HG03457 (cell line): ENCODE results near the gene MED17.
"Not testable (repeated sequence)": the region's sequence is repeated elsewhere in the genome, so short reads cannot be mapped to it uniquely, and the experiment has no call there.

Experiments
- ATAC-seq: cut with Tn5 transposase; IDR thresholded peaks from one replicate; pipeline ENCODE4 v1.9.1; 2021; ENCODE audit warnings: moderate number of reproducible peaks; ENCODE audit not compliant: unreplicated experiment

The MED17 gene

DNA sequence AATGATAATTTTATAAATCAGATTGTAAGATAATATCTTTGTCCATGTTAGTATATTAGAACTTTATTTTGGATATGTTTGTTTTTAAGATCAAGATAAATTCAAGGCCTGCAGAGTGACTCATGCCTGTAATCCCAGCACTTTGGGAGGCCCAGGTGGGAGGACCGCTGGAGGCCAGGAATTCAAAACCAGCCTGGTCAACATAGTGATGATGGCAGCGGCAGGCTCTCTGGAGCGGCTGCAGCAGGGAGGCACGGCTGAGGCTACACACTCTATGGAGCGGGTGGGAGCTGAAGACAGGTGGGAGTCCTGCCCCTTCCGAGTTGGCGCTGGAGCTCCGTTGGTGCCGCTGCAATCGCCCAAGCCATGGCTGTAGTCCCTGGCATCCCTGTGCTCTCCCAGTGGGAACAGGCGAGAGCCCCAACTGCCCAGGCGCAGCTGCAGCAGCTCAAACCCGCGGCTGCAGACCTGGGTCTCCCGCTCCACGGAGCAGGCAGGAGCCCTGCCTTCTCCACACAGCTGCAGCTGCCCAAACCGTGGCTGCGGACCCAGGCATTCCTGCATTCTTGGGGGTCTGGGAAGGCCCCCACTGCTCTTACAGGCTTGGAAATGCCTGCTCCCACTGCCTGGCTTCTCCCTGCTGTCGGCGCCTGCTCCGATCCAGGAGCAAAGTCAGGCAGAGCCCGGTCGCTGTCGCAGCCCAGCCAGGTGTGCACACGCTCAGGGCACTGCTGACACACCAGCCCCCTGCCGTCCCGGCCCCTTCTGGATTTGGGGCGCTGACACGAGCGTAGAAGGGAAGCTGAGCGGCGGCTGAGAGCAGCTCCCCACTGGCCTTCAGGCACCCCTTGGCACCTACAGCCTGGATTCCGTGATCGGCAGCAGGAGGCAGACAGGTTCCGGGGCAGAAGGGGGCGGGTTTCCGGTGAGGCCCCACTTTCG is 25.9 kb upstream of the MED17 start:
- ATAC-seq: no peak

DNA sequence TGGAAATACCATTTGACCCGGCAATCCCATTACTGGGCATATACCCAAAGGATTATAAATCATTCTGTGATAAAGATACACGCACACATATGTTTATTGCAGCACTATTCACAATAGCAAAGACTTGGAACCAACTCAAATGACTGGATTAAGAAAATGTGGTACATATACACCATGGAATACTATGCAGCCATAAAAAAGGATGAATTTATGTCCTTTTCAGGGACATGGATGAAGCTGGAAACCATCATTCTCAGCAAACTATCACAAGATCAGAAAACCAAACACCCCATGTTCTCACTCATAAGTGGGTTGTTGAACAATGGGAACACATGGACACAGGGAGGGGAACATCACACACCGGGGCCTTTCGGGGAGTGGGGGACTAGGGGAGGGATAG is 25.0 kb upstream of the MED17 start:
- ATAC-seq: not testable (repeated sequence)

DNA sequence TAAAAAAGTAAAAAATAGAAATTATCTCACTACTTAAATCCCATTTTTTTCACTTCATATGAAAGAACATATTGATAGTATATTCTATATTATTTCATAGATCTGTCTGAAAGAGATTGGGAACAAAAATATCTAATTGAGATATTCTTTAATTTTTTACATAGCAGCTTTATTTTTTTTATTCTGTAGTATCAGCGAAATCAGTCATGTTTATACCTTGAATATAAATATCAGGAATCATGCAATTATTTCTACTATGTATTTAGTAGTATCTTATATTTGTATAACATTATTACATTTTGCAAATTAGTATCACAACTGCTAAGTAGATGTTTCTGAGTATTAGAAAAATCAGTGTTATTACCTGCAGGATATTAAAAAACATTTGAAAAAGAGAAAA is 22.2 kb upstream of the MED17 start:
- ATAC-seq: no peak

DNA sequence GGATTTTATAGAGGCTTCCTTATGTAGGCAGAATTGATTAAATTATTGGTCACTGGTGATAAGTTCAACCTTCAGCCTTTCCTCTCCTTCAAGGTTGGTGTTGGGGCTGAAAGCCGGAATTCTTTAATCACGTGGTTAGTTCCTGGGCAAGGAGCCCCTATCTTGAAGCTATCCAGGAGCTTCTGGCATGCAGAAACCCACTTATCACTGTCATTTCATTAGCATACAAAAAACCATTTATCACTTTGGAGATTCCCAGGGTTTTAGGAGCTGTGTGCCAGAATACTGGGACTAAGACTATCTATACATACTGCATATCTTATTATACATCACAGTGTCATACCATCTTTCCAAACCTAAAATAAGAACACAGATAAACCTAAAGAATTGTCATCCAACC is 18.5 kb upstream of the MED17 start:
- ATAC-seq: no peak

DNA sequence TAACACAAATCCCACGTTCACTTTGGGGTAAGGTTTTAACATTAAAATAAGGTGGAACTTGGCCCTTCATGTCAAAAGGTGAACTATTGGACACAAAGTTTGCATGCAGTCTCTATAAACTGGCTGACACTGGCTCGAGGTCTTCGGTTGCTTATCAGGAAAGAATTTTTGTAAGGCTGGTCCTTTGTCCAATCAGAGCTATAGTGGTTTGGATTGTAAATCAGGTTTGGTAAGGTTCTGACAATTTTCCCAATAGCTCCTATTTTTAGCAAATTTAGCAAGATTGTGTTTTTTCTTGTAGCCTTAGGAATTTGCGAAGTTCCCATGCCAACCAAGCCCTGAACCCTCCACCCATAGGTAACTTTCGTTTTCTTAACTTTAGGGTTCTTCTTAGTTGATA is 17.6 kb upstream of the MED17 start:
- no peak for ATAC-seq

DNA sequence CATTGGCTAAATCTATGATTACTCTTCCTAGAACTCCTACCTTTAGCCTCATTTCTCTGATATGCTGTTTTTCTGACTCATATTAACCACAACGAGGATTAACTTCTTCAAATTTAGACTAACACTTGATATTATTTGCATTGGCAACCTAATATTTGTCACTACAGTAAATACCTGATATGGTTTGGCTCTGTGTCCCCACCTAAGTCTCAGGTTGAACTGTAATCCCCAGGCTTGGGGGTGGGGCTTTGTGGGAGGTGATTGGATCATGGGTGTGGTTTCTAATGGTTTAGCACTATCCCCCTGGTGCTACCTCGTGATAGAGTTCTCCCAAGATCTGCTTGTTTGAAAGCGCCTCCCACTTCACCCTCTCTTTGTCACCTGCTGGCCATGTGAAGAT is 17.1 kb upstream of the MED17 start:
- ATAC-seq: no peak

DNA sequence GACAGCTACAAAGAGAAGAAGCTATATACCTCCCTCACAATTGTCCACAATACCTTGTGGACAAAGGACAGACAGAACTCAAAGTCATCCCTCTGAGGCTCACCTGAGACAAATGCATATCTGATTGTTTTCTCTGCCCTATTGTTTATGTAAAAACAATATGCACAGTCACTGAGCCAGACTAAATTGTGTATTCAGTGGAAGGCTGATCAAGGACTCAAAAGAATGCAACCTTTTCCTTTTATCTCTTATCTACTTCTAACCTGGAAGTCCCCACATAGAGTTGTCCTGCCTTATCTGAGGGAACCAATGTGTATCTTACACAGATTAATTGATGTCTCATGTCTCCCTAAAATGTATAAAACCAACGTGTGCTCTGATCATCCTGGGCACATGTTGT is 13.9 kb upstream of the MED17 start:
- ATAC-seq: no peak

DNA sequence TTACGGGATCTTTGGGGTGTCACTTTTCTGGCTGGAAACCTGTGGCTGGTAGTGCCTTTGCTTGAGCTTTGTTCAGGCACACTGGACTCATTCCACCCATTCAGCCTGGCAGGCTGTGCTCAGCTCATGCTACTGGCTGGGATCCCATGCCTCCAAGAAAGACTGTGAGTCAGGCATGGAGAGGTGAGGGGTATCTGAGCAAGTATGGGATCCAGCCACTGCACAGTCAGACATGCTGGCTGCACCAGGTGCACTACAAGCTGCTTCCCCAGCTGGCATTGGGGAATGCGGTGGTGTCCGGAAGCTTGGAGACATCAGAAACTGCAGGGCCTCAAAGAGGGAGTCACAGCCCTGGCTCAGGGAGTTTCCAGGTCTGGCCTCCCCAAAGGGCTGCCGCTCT is 12.0 kb upstream of the MED17 start:
- ATAC-seq: no peak

DNA sequence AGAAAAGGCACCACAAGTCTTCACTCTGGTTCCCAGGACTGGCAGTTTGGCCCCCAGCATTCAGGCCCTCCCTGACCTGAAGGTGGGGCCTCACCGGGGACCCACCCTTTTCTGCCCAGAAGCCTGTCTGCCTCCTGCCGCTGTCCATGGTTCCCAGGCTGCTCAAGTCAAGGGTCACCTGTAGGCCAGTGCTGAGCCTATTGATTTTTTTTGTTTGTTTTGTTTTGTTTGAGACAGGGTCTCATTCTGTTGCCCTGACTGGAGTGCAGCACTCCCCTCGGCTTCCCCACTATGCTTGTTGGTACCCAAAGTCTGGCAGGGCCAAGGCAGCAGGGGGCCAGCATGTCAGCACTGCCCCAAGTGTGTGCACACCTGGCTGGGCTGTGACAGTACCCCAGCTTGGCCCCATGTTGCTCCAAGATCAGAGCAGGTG is 11.0 kb upstream of the MED17 start:
- ATAC-seq: no peak

DNA sequence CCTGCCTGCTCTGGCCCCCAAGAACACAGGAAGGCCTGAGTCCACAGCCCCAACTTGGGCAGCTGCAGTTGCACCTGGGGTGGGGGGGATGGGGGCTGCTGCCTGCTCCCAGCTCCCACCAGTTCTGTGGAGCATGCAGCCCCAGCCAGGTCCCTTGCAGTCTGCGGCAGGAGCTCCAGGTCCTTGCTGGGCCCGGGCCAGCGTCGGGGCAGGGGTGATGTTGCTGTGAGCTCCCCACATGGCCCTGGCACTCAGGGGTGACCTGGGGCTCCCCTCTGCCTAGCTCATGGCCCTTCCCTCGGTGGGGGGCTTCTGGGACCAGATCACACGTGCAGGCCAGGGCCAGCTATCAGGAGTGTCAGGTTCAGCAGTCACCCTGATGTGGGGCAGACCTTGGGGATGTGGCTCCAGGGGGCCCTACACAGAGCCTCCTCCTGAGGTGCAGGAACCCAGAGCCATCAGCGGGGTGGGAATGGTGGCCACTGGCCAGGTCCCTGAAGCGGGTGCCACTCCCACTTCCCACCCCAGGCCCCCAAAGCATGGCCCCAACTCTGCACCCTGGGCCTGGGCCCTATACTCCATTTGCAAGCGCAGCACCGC is 10.4 kb upstream of the MED17 start:
- ATAC-seq: no peak

DNA sequence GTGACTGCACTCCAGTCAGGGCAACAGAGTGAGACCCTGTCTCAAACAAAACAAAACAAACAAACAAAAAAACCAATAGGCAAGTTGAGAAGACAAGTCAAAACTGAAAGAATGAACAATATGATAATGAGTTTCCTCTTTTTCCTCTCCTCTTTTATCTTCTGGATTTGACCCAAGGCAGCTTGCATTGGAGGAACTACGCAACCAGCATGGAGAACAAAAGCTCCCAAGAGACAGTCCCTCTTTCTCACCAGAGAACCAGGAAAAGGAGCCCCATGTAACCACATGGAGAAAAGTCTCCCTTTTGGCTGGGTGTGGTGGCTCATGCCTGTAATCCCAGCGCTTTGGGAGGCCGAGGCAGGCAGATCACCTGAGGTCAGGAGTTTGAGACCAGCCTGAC is 9.5 kb upstream of the MED17 start:
- not testable (repeated sequence) for ATAC-seq

DNA sequence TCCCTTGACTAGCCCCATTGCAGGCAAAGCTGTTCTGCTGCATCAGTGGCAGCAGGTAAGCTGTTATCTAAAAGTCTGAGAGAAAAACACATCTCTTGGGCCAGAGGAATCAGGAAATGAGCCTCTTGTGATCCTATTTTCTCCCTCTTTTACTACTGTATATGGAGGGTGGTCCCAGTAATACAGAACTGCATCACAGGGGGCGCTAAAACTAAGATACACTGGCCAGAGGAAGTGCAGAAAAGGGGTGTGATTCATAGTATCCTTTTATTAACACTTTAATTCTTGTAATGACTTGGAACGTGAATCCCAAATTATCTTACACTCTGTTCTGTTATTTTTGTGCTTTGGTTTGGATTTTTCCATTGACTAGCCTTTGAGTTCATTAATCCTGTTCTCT is 8.8 kb upstream of the MED17 start:
- no peak for ATAC-seq

DNA sequence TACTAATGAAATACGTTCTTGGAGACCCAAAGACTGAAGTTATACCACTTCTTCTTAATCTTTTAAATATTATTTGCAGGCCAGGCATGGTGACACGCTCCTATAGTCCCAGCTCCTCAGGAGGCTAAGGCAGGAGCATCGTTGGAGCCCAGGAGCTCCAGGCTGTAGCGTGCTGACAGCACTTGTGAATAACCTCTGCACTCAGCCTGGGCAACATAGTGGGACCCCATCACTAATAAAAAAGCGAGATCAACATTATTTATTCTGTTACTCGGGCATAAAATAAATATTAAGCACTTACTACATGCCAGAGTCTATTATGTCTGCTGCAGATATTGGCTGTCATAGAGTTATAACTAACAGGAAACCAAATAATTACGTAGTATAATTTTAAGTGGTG is 720 bp upstream of the MED17 start:
- ATAC-seq: no peak

DNA sequence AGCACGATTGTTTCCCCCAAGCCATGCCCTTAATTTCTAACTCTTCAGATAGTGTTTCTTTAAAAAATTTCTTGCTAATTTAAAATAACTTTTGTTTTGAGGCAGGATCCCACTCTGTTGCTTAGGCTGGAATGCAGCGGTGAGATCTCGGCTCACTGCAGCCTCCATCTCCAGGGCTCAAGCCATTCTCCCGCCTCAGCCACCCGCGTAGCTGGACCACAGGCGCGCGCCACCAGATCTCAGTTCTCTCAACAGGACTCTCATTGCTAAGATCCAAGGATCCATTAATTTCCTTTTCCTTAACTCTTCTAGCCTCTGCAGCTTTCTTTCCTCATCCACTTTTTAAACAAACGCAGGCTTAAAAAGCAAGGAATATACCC is 327 bp upstream of the MED17 start:
- peak; percentile 36 for ATAC-seq

DNA sequence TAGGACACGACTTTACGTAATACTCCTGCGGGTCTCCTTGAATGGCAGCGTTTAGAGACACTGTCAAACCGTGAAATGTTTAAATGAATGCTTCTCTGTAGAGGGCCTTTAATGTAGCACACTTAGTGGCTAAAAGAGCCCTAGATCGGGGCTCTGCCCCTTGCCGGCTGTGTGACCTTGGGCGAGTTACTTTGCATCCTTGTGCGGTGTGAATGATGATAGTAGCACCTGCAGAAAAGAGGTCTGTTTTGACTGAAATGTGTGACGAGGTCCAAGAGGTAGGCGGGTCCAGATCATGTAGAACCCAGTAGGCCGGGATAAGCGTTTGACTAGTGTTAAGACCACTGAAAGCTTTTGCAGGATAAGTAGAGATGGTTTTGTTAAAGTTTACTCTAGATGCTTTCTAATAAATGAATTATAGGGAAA is 866 bp downstream of the MED17 start:
- ATAC-seq: peak; percentile 36

DNA sequence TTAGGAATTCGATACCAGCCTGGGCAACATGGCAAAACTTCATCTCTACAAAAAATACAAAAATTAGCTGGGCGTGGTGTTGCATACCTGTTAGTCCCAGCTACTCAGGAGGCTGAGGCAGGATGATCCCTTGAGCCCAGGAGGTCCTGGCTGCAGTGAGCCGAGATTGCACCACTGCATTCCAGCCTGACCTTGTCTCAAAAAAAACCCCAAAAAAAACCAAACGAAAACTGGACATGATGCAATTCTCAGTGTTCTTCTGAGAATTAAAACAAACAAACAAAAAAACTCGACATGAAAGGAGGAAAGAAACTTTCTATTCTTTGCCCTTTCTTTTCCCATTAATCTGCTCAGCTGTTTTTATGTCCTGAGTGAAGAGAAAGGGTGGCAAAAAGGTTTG is 7.4 kb downstream of the MED17 start:
- no peak for ATAC-seq

DNA sequence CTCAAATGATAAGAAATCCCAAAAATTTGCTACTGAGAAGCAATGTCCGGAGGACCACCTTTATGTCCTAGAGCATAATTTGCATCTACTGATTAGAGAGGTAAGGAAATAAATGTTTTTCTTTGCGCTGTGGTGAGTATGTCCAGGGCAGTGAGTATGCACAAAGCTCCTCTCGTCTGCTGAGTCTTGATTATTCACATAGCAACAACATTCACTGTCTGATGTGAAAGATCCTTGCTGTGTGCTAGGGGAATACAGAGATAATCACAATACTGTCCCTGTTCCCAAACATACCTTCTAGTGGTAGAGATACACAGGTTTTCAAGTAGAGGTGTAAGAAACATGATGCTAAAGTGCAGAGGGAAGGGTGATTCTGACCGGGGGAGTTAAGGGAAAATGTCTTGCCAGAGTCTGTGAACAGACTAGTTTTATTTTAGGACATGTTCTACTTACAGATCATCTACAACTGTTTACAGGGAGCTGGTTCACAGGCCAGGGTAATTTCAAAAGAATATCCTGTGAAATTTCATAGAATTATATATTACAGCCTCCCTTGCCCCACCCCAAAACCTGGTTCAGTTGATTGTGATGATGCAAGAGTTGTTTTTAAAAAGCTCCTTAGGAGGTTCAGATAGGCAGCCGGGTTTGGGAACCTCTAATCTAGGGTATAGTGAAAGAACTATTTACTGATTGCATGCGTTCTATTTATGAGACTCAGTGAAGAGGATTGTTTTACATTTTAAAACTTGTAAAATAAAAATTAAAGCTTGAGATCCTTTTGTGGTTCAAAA is 12.6 kb downstream of the MED17 start:
- no peak for ATAC-seq

DNA sequence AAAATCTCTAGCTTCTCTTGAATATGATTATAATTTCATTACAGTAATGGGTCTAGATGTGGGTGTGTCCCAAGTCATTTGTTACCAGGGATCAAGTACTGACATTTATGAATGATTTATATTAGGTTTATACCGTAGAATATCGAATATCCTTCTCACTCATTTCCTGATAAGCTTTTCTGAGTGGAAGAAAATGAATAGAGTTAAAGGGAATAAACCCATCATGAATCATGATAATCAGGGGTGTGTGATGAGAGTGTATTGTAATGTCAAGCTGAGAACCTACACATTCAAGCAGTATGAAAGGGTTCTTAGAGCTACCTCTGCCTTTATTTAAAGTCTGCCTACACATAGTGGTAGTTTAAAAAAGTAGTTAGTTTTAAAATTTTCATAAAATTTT is 17.3 kb downstream of the MED17 start:
- no peak for ATAC-seq

DNA sequence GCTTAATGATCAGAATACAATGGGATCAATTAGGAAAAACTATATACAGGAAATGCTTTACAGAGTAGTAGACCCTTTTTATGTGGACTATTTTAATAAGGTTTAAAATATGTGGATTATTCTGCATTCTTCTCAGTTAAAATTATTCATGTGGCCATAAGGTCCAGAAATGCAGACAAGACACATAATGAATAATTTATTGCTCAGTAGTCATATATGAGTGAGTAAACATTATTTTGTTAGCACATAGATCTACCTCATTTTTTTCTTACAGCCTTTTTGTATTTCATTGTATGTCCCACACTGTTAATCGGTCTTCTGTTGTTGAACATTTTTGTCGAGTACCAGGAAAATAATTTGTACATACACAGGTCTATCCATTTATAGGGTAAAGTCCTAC is 20.8 kb downstream of the MED17 start:
- ATAC-seq: no peak

DNA sequence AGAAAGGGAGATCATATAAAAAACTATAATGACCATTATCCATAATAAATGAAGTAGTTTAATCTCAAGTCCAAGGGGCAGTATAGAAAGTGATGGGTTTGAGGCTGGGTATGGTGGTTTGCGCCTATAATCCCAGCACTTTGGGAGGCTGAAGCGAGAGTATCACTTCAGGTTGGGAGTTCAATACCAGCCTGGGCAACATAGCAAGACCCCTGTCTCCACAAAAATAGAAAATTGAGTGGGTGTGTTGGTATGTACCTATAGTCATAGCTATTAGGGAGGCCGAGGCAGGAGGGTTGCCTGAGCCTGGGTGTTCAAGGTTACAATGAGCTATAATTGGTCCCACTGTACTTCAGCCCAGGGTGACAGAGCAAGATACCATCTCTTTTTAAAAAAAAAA is 23.9 kb downstream of the MED17 start:
- ATAC-seq: no peak

DNA sequence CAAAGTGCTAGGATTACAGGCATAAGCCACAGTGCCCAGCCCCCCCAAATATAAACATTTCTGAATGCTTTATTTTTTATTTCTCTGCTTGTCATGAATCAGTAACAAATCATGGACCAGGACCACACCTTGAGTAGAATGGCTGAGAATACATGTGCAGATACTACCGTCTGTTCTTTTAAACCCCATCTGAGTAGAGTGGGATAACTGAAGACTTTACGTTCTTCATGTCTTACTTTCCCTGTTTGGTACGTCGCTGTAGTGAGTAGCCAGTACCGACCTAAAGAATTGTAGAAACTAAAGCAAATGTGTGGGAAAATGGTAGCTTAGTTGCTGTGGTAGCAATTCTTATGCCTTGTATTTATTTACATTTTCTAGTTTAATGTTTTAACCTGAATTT is 29.9 kb downstream of the MED17 start:
- no peak for ATAC-seq
